ENCODE data around the gene RTN4IP1. TPM values are rescaled to one million over a fixed set of nuclear protein-coding genes. Genes with fewer than 3 reads are reported as not detected.

RTN4IP1 gene
- total RNA-seq, 4 donors from 2014 or later: 2.0 to 5.9 (median 5.8) TPM; not detected in 1

DNA sequence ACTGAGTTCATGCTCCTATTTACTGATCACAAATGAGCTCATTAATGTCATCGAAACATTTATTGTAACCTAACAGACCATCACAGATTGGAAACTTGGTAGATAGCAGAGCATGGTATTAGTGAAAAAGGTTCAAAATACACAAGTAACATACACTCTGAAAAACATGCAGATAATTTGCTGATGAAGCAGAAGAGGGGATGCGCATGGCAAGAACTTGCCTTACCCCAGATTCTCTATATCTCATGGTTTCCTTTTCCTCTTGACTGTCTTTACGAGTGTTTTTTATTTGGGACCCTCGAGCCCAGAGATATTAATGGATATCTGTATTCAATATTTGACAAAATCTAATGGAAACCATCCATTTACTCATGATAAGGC, 37.7 kb upstream of the RTN4IP1 start:
- Histone ChIP-seq H3K9me3 (no peaks in the 10 kb centered on the region), H3K36me3 (no peaks in the 10 kb centered on the region), H3K27ac (no peak overlapping the region), H3K27me3 (no peaks in the 10 kb centered on the region), H3K4me3 (no peak overlapping the region), H3K4me1 (no peaks in the 10 kb centered on the region)
- intact Hi-C loops (cut with DNase I; ENCODE audit: low total_unique reads): no loop called here
- no peak for DNase-seq
- TF ChIP-seq POLR2A (IDR thresholded peaks at IDR 0.05): no peak
- TF ChIP-seq, protein P1, sequence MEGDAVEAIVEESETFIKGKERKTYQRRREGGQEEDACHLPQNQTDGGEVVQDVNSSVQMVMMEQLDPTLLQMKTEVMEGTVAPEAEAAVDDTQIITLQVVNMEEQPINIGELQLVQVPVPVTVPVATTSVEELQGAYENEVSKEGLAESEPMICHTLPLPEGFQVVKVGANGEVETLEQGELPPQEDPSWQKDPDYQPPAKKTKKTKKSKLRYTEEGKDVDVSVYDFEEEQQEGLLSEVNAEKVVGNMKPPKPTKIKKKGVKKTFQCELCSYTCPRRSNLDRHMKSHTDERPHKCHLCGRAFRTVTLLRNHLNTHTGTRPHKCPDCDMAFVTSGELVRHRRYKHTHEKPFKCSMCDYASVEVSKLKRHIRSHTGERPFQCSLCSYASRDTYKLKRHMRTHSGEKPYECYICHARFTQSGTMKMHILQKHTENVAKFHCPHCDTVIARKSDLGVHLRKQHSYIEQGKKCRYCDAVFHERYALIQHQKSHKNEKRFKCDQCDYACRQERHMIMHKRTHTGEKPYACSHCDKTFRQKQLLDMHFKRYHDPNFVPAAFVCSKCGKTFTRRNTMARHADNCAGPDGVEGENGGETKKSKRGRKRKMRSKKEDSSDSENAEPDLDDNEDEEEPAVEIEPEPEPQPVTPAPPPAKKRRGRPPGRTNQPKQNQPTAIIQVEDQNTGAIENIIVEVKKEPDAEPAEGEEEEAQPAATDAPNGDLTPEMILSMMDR (IDR thresholded peaks at IDR 0.05): no peak

DNA sequence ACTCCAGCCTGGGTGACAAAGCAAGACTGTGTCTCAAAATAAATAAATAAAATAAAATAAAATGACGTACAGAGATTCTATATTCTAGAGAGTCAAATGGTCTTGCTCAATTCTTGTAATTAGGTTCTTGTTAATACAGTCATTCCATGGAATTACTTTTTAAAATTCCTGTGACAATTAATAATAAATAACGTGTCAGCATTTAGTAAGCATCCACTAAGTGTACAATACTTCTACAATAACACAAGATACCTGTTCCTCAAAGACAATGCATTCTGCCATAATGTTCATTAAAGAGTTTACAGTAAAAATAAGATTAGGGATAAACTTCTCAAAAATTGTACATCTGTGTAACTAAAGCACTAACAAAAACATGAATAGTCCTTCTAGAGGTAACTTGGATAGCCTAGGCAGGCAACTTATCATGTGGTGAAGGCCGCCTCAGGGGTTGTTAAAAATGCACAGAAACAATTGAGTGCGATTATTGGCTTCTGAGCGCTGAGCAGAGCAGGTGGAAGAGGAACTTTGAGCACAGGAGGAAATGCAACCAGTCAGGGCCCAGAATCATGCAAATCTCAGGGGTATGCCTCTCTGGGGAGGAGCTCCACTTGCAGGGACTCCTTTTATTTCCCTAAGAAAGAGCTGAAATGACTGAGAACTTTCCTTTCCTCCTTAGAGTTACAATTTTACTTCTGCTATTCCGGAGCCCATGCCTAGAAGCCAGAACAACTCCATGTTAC, 37.2 kb upstream of the RTN4IP1 start:
- no peak for DNase-seq
- Histone ChIP-seq H3K36me3 (no peaks in the 10 kb centered on the region), H3K27ac (no peak overlapping the region), H3K4me3 (no peak overlapping the region), H3K9me3 (no peaks in the 10 kb centered on the region), H3K4me1 (no peaks in the 10 kb centered on the region), H3K27me3 (no peaks in the 10 kb centered on the region)
- intact Hi-C loops (cut with DNase I; ENCODE audit: low total_unique reads): no loop called here
- no peak for TF ChIP-seq POLR2A (IDR thresholded peaks at IDR 0.05)
- TF ChIP-seq, protein P1 (IDR thresholded peaks at IDR 0.05): no peak

DNA sequence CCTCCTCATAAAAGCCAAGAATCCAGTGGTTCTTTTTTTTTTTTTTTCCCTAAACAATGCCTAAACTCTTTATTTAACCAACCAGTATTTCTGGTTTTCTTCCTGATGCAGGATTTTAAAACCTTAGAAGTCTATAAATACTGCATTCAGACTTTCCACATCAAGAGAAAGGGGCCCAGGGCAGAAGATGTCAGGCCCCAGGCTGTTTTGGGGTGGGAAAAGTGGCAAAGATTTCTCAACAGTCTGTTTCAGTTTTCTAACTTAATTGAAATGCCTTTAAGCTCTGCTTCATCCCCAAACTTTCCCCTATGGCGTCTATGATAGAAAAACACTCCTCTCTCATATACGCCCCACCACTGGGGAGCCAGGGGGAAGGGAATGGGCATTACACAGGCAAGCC, 33.2 kb upstream of the RTN4IP1 start:
- H3K27me3 ChIP-seq: no peaks in the 10 kb centered on the region
- H3K4me1 ChIP-seq: no peaks in the 10 kb centered on the region
- H3K4me3 ChIP-seq: no peak overlapping the region
- no peaks in the 10 kb centered on the region for H3K36me3 ChIP-seq
- H3K27ac ChIP-seq: no peak overlapping the region
- no peak for TF ChIP-seq POLR2A (IDR thresholded peaks at IDR 0.05)
- TF ChIP-seq, protein P1 (IDR thresholded peaks at IDR 0.05): no peak
- intact Hi-C loops (cut with DNase I; ENCODE audit: low total_unique reads): no loop called here
- DNase-seq: no peak
- no peaks in the 10 kb centered on the region for H3K9me3 ChIP-seq

DNA sequence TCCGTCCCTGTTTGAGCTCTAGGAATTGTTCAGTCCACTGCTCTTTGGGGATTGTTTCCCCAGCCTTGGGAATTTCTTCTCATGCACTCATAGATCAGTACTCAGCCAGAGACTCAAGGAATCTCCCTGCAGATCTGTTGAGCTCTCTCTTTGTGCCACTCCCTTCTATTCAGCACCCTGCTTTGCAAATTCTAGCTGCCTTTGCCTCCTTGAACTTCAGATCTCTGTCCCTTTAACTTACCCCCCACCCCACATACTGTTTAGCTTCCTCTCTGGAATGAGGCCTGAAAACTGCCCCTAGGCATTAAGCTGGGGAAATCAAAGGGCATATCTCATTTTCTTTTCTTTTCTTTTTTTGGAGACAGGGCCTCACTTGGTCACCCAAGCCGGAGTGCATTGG, 30.6 kb upstream of the RTN4IP1 start:
- Histone ChIP-seq H3K4me1 (no peaks in the 10 kb centered on the region), H3K27me3 (no peaks in the 10 kb centered on the region), H3K27ac (no peak overlapping the region), H3K36me3 (no peaks in the 10 kb centered on the region), H3K9me3 (no peaks in the 10 kb centered on the region), H3K4me3 (no peak overlapping the region)
- no peak for DNase-seq
- no peak for TF ChIP-seq POLR2A (IDR thresholded peaks at IDR 0.05)
- TF ChIP-seq, protein P1 (IDR thresholded peaks at IDR 0.05): no peak
- intact Hi-C loops (cut with DNase I; ENCODE audit: low total_unique reads): no loop called here

DNA sequence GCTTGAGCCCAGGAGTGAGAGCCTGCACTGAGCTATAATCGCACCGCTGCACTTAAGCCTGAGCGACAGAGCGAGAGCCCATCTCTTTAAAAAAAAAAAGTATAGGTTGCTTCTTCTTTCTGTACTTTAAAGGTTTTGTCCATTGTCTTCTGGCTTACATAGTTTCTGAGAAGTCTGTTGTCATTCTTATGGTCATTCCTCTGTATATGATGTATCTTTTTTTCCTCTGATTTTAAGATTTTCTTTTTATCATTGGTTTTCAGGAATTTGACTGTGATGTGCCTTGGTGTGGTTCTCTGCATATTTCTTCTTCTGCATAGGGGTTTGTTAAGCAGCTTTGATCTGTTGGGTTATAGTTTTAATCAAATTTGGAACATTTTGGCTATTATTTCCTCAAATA, 29.2 kb upstream of the RTN4IP1 start:
- no peak for TF ChIP-seq POLR2A (IDR thresholded peaks at IDR 0.05)
- TF ChIP-seq, protein P1 (IDR thresholded peaks at IDR 0.05): no peak
- intact Hi-C loops (cut with DNase I; ENCODE audit: low total_unique reads): no loop called here
- Histone ChIP-seq H3K4me1 (no peaks in the 10 kb centered on the region), H3K27me3 (no peaks in the 10 kb centered on the region), H3K27ac (no peak overlapping the region), H3K36me3 (no peaks in the 10 kb centered on the region), H3K4me3 (no peak overlapping the region), H3K9me3 (no peaks in the 10 kb centered on the region)
- DNase-seq: no peak
